ENCODE measurements around the gene TMEM9. TPM values are rescaled to one million over a fixed set of nuclear protein-coding genes. Genes with fewer than 3 reads are reported as not detected.

TMEM9 gene
- total RNA-seq, 1 donor from 2014 or later: 63.9 TPM

GRCh38 chr1:201175820-201176500 is 21.7 kb upstream of the TMEM9 start:
- Mint-ChIP-seq H3K27ac (ENCODE audit: unreplicated experiment) (no peak overlapping the region), H3K4me3 (ENCODE audit: unreplicated experiment) (no peak overlapping the region), H3K27me3 (ENCODE audit: unreplicated experiment) (peaks cover 28% of the 10 kb centered on the region), H3K4me1 (ENCODE audit: unreplicated experiment) (peaks cover under 1% of the 10 kb centered on the region), H3K36me3 (ENCODE audit: unreplicated experiment) (no peaks in the 10 kb centered on the region), H3K9me3 (ENCODE audit: unreplicated experiment) (peaks cover 7% of the 10 kb centered on the region)
- DNase-seq (ENCODE audit: extremely low spot score, unreplicated experiment): no peak
- TF ChIP-seq, protein P1, sequence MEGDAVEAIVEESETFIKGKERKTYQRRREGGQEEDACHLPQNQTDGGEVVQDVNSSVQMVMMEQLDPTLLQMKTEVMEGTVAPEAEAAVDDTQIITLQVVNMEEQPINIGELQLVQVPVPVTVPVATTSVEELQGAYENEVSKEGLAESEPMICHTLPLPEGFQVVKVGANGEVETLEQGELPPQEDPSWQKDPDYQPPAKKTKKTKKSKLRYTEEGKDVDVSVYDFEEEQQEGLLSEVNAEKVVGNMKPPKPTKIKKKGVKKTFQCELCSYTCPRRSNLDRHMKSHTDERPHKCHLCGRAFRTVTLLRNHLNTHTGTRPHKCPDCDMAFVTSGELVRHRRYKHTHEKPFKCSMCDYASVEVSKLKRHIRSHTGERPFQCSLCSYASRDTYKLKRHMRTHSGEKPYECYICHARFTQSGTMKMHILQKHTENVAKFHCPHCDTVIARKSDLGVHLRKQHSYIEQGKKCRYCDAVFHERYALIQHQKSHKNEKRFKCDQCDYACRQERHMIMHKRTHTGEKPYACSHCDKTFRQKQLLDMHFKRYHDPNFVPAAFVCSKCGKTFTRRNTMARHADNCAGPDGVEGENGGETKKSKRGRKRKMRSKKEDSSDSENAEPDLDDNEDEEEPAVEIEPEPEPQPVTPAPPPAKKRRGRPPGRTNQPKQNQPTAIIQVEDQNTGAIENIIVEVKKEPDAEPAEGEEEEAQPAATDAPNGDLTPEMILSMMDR (IDR thresholded peaks at IDR 0.05): no peak

DNA sequence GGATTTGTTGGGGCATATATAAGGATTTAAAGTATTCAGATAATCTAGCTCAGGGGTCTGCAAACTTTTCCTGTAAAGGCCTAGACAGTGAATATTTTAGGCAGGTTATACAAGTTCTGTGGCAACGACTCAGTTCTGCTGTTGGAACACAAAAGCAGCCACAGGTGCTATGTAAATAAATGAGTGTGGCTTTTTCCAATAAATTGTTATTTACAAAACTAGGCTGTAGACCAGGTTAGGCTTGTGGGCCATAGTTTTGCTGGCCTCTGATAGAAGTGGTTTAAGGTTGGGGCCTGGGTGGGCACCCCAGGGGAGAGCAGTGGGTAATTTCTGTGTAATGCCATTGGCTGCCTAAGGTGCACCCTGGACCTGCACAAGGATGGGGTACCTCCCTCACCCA is 19.5 kb upstream of the TMEM9 start:
- TF ChIP-seq, protein P1 (IDR thresholded peaks at IDR 0.05): no peak
- Mint-ChIP-seq H3K36me3 (ENCODE audit: unreplicated experiment) (no peaks in the 10 kb centered on the region), H3K27ac (ENCODE audit: unreplicated experiment) (no peak overlapping the region), H3K4me3 (ENCODE audit: unreplicated experiment) (no peak overlapping the region), H3K4me1 (ENCODE audit: unreplicated experiment) (peaks cover 12% of the 10 kb centered on the region), H3K27me3 (ENCODE audit: unreplicated experiment) (peaks cover 8% of the 10 kb centered on the region), H3K9me3 (ENCODE audit: unreplicated experiment) (peaks cover 2% of the 10 kb centered on the region)
- no peak for DNase-seq (ENCODE audit: extremely low spot score, unreplicated experiment)

DNA sequence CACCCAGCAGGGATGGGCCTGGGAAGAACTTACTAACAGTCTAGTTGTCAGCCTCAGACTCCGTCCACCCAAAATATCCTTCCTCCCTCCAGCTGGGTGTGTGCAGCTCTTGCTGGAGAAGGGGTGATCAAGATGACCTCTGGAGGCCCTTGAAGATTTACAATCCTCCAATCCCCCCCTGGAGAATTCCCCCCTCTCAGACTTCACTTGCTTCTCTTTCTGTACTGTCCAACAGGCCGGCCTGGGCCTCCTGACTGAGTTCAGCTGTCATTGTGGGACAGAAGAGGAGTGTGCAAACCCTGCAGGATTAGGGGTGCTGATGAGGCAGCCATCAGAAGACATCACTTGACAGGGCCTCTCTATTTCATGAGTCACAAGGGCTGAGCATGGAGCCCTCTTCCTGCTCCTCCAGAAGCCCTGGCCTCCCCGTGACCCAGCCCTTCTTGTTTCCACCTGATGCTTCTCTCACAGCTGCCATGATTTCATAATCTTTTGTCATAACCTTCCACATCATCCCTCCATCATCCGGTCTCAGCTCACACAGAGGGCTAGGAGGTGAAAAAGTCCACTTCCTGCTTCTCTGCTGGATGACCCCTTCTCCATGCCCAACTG is 18.8 kb upstream of the TMEM9 start:
- peaks cover 12% of the 10 kb centered on the region for H3K4me1 Mint-ChIP-seq (ENCODE audit: unreplicated experiment)
- DNase-seq (ENCODE audit: extremely low spot score, unreplicated experiment): no peak
- no peak overlapping the region for H3K4me3 Mint-ChIP-seq (ENCODE audit: unreplicated experiment)
- H3K9me3 Mint-ChIP-seq (ENCODE audit: unreplicated experiment): no peaks in the 10 kb centered on the region
- H3K27me3 Mint-ChIP-seq (ENCODE audit: unreplicated experiment): peaks cover 7% of the 10 kb centered on the region
- TF ChIP-seq, protein P1 (IDR thresholded peaks at IDR 0.05): no peak
- H3K27ac Mint-ChIP-seq (ENCODE audit: unreplicated experiment): no peak overlapping the region
- no peaks in the 10 kb centered on the region for H3K36me3 Mint-ChIP-seq (ENCODE audit: unreplicated experiment)

DNA sequence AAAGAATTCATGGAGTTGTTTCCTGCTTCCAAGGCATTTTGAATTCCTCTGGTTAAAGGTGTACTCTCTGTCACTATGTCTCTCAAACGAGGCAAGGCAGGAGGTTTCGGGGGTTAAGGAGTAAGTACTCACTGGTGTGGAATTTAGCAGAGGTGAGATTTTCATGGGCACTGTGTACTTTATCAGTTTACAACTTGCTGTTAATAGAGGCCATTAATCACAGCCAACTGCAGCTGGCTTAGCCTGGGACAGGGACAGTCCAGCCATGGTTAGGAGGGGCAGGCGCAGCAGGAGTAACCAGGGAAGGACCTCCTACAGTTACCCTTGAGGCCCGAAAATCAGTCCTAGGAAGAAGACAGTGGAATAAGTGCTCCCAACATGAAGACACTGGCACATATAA is 18.1 kb upstream of the TMEM9 start:
- Mint-ChIP-seq H3K4me3 (ENCODE audit: unreplicated experiment) (no peak overlapping the region), H3K36me3 (ENCODE audit: unreplicated experiment) (no peaks in the 10 kb centered on the region), H3K9me3 (ENCODE audit: unreplicated experiment) (no peaks in the 10 kb centered on the region), H3K27ac (ENCODE audit: unreplicated experiment) (no peak overlapping the region), H3K27me3 (ENCODE audit: unreplicated experiment) (peaks cover 11% of the 10 kb centered on the region), H3K4me1 (ENCODE audit: unreplicated experiment) (peaks cover 12% of the 10 kb centered on the region)
- TF ChIP-seq, protein P1 (IDR thresholded peaks at IDR 0.05): no peak
- no peak for DNase-seq (ENCODE audit: extremely low spot score, unreplicated experiment)
